SK-N-SH (cell line): ENCODE measurements around the gene TMEM169. TPM values are rescaled to one million over a fixed set of nuclear protein-coding genes. Genes with fewer than 3 reads are reported as not detected.

ENCODE experiments used
- CTCF ChIA-PET: fragments of 300-600, 350-600 bp; formaldehyde crosslinking; extraction: SDS; loops from one replicate; lab custom pipeline; 2021; lab: Yijun Ruan, JAX
- POLR2A ChIA-PET: fragments of 350-600 bp; sonication (Branson Sonifier 250); formaldehyde crosslinking; extraction: SDS; loops from one replicate; lab custom pipeline; 2020; ENCODE audit warnings: antibody characterized with exemption, inconsistent platforms; lab: Yijun Ruan, JAX
- DNase-seq: peaks from one replicate; pipeline ENCODE4 v3.0.0; 2012
- H2AFZ ChIP-seq: fragments of 200-600 bp; sonication (generic); 2 replicates; pipeline ENCODE4 v1.8.1; 2016; ENCODE audit warnings: antibody characterized with exemption, mild to moderate bottlenecking, low read depth
- H3F3A ChIP-seq: fragments of 200-600 bp; sonication (generic); replicated peaks from 2 replicates; pipeline ENCODE3; 2016; ENCODE audit warnings: antibody characterized with exemption, mild to moderate bottlenecking; ENCODE audit not compliant: insufficient read depth
- H3K27ac ChIP-seq, 2 experiments: fragments of 200-500 bp in 1 of 2; fragments of 200-600 bp in 1 of 2; sonication (Bioruptor generic) in 1 of 2; sonication (generic), shearing (Covaris generic) in 1 of 2; 2 replicates each; pipeline versions ENCODE4 v1.5.1 to v1.6.1; 2014 to 2016; ENCODE audit warnings: low read depth in 2 of 2, inconsistent platforms in 1 of 2, low read length in 1 of 2, mild to moderate bottlenecking in 1 of 2, mixed read lengths in 1 of 2
- H3K27me3 ChIP-seq: fragments of 200-600 bp; sonication (generic), shearing (Covaris generic); 2 replicates; pipeline ENCODE4 v1.6.1; 2016; ENCODE audit warnings: mixed run types; ENCODE audit not compliant: insufficient read depth
- H3K36me3 ChIP-seq, 2 experiments: fragments of 200-500 bp in 1 of 2; fragments of 200-600 bp in 1 of 2; sonication (Bioruptor generic) in 1 of 2; sonication (generic) in 1 of 2; replicated peaks in 1 of 2; 2 replicates each; pipeline versions ENCODE3 to v1.5.1; 2014 to 2016; ENCODE audit warnings: low read length in 1 of 2, mild to moderate bottlenecking in 1 of 2; ENCODE audit not compliant: insufficient read depth in 2 of 2, control insufficient read depth in 1 of 2
- H3K4me1 ChIP-seq, 2 experiments: fragments of 200-500 bp in 1 of 2; fragments of 200-600 bp in 1 of 2; sonication (Bioruptor generic) in 1 of 2; sonication (generic), shearing (Covaris generic) in 1 of 2; 2 replicates each; pipeline versions ENCODE4 v1.5.1 to v1.6.1; 2014 to 2016; ENCODE audit warnings: low read depth in 1 of 2, low read length in 1 of 2, mixed run types in 1 of 2; ENCODE audit not compliant: insufficient read depth in 2 of 2, control insufficient read depth in 1 of 2
- H3K4me2 ChIP-seq: fragments of 200-600 bp; sonication (generic), shearing (Covaris generic); 2 replicates; pipeline ENCODE4 v1.6.1; 2017; ENCODE audit warnings: mixed run types
- H3K4me3 ChIP-seq, 2 experiments: fragments of 200-500 bp in 1 of 2; fragments of 200-600 bp in 1 of 2; sonication (Bioruptor generic) in 1 of 2; sonication (generic), shearing (Covaris generic) in 1 of 2; 2 replicates each; pipeline versions ENCODE4 v1.5.1 to v1.8.1; 2014 to 2016; ENCODE audit warnings: low read depth in 2 of 2, inconsistent platforms in 1 of 2, low read length in 1 of 2, mild to moderate bottlenecking in 1 of 2, mixed read lengths in 1 of 2, moderate library complexity in 1 of 2
- H3K79me2 ChIP-seq: fragments of 200-600 bp; sonication (generic); 2 replicates; pipeline ENCODE4 v1.8.1; 2017; ENCODE audit warnings: mild to moderate bottlenecking; ENCODE audit not compliant: insufficient read depth
- H3K9ac ChIP-seq: fragments of 200-600 bp; sonication (generic); 2 replicates; pipeline ENCODE4 v1.6.1; 2017; ENCODE audit warnings: mixed run types
- H3K9me2 ChIP-seq: fragments of 200-600 bp; sonication (generic); 2 replicates; pipeline ENCODE4 v1.6.1; 2017; ENCODE audit warnings: mixed run types
- H3K9me3 ChIP-seq: fragments of 200-600 bp; sonication (generic); 2 replicates; pipeline ENCODE4 v1.6.1; 2017; ENCODE audit warnings: mixed run types, mild to moderate bottlenecking, moderate library complexity
- H4K20me1 ChIP-seq: fragments of 200-600 bp; sonication (generic); 2 replicates; pipeline ENCODE4 v1.6.1; 2017; ENCODE audit warnings: mild to moderate bottlenecking, mixed run types; ENCODE audit not compliant: insufficient read depth
- CHD2 ChIP-seq: fragments of 150-350 bp; IDR thresholded peaks from 2 replicates; pipeline ENCODE4 v1.6.1; 2018; ENCODE audit warnings: low read length; ENCODE audit not compliant: partially characterized antibody
- CTCF ChIP-seq: fragments of 200-600 bp; sonication (generic); IDR thresholded peaks from 2 replicates; pipeline ENCODE4 v1.6.1; 2017; ENCODE audit warnings: antibody characterized with exemption, mild to moderate bottlenecking, moderate library complexity
- FOXM1 ChIP-seq: IDR thresholded peaks from 2 replicates; pipeline ENCODE4 v1.4.0; 2012; ENCODE audit warnings: low read depth, mild to moderate bottlenecking
- GABPA ChIP-seq: IDR thresholded peaks from 2 replicates; pipeline ENCODE4 v1.4.0; 2012; ENCODE audit warnings: low read depth, mild to moderate bottlenecking
- IRF3 ChIP-seq: fragments of 150-350 bp; IDR thresholded peaks from 2 replicates; pipeline ENCODE4 v1.6.1; 2016; ENCODE audit warnings: mild to moderate bottlenecking, low read depth, low read length
- MAX ChIP-seq: IDR thresholded peaks from 2 replicates; pipeline ENCODE4 v1.4.0; 2012; ENCODE audit warnings: low read depth
- MEF2A ChIP-seq: IDR thresholded peaks from 2 replicates; pipeline ENCODE4 v1.4.0; 2012; ENCODE audit warnings: low read depth, borderline replicate concordance
- NRF1 ChIP-seq: IDR thresholded peaks from 2 replicates; pipeline ENCODE4 v1.6.1; 2012; ENCODE audit warnings: low read depth, mild to moderate bottlenecking, low read length
- POLR2AphosphoS5 ChIP-seq: IDR thresholded peaks from 2 replicates; pipeline ENCODE4 v1.6.1; 2012; ENCODE audit warnings: low read depth, low read length
- RAD21 ChIP-seq: IDR thresholded peaks from 2 replicates; pipeline ENCODE4 v1.6.1; 2012; ENCODE audit warnings: mild to moderate bottlenecking, low read length
- RXRA ChIP-seq: IDR thresholded peaks from 2 replicates; pipeline ENCODE4 v1.4.0; 2012; ENCODE audit warnings: low read depth, mild to moderate bottlenecking, borderline replicate concordance
- SMC3 ChIP-seq: IDR thresholded peaks from 2 replicates; pipeline ENCODE4 v1.6.1; 2012; ENCODE audit warnings: low read depth, low read length, improper control_type of control experiment
- TEAD4 ChIP-seq: IDR thresholded peaks from 2 replicates; pipeline ENCODE4 v1.4.0; 2012; ENCODE audit warnings: mild to moderate bottlenecking, borderline replicate concordance; ENCODE audit not compliant: insufficient read depth
- USF2 ChIP-seq: fragments of 150-350 bp; IDR thresholded peaks from 2 replicates; pipeline ENCODE4 v1.6.1; 2017; ENCODE audit warnings: antibody characterized with exemption, low read length, low read depth, borderline replicate concordance
- YY1 ChIP-seq: IDR thresholded peaks from 2 replicates; pipeline ENCODE4 v1.4.0; 2012; ENCODE audit warnings: low read depth, mild to moderate bottlenecking
- WGBS: methylation state at CpG from one replicate; pipeline ENCODE4 v1.1.6; 2017; ENCODE audit warnings: low lambda C conversion rate; 5-methylcytosine and 5-hydroxymethylcytosine counted together
- polyA plus RNA-seq, 3 experiments: library from polyadenylated mRNA; depleted of rRNA; stranded (reverse); fragments of >200 nt; gene quantifications; 2 replicates each; pipeline ENCODE4 v1.2.3, GENCODE V29; 2012

Gene TMEM169
- polyA plus RNA-seq, 1 of the 3 experiments (the other 2 are of a cell fraction), result 0.30 TPM

GRCh38 chr2:216034065-216034464 lies 47.7 kb upstream of the TMEM169 start:
- Histone ChIP-seq H3K4me3 (peak overlapping the region in 1 of 2 experiments; percentile 43; a peak in 1 of 4 replicates), H3K9me3 (no peaks in the 10 kb centered on the region), H3K79me2 (no peaks in the 10 kb centered on the region)
- CTCF ChIA-PET, result interaction anchor here (0.6 to 7.7 kb wide), 29 partner anchors 8 to 482 kb away, joined by 3 to 109 read pairs (median 4); partner anchors contain the start of genes MREG, PECR, TMEM169 and XRCC5
- TF ChIP-seq RAD21 (peak; percentile 67), RXRA (no peak), IRF3 (no peak), TEAD4 (no peak), FOXM1 (no peak), SMC3 (peak; percentile 58), NRF1 (no peak), YY1 (no peak), CTCF (peak; percentile 87)
- TF ChIP-seq, all 33 proteins: peak for 3
- Histone ChIP-seq H3K27me3 (no peaks in the 10 kb centered on the region), H3K27ac (no peak overlapping the region), H3K36me3 (peaks cover 6 to 12% of the 10 kb centered on the region in 2 experiments), H4K20me1 (no peaks in the 10 kb centered on the region), H3F3A (peaks cover 13% of the 10 kb centered on the region), H3K4me2 (no peak overlapping the region), H3K9me2 (no peaks in the 10 kb centered on the region), H3K9ac (no peak overlapping the region), H2AFZ (no peak overlapping the region), H3K4me1 (peaks cover 2 to 5% of the 10 kb centered on the region in 2 experiments; a peak in 1 of 4 replicates)
- 100% methylated on average over 1 of the region's 1 CpG for WGBS
- DNase-seq, result peak; percentile 68
- POLR2A ChIA-PET, result no interaction called here

GRCh38 chr2:216039918-216040317 lies 41.8 kb upstream of the TMEM169 start:
- H3K36me3 ChIP-seq, result peaks cover 14 to 19% of the 10 kb centered on the region in 2 experiments
- ChIA-PET CTCF (interaction anchor here (0.6 to 1.5 kb wide), 2 partner anchors 17 to 27 kb away, joined by 3 to 7 read pairs; no protein-coding TSS in a partner anchor), POLR2A (no interaction called here)
- H2AFZ ChIP-seq, result no peak overlapping the region
- H3K4me3 ChIP-seq, result no peak overlapping the region
- TF ChIP-seq GABPA, result no peak
- no peak for TF ChIP-seq CHD2
- TF ChIP-seq YY1, result no peak
- TF ChIP-seq MEF2A, result no peak
- no peak for TF ChIP-seq FOXM1
- TF ChIP-seq MAX, result no peak
- no peak for TF ChIP-seq USF2
- no peak for TF ChIP-seq POLR2AphosphoS5
- no peak overlapping the region for H3K27ac ChIP-seq
- WGBS, result 90% methylated on average over 3 of the region's 3 CpGs
- H3K9me2 ChIP-seq, result no peaks in the 10 kb centered on the region
- H4K20me1 ChIP-seq, result no peaks in the 10 kb centered on the region
- no peaks in the 10 kb centered on the region for H3K79me2 ChIP-seq
- peaks cover 0 to 5% of the 10 kb centered on the region in 2 experiments; a peak in 1 of 4 replicates for H3K4me1 ChIP-seq
- no peak for DNase-seq
- H3F3A ChIP-seq, result no peaks in the 10 kb centered on the region
- H3K27me3 ChIP-seq, result no peaks in the 10 kb centered on the region
- no peaks in the 10 kb centered on the region for H3K9me3 ChIP-seq
- no peak overlapping the region for H3K9ac ChIP-seq
- H3K4me2 ChIP-seq, result no peak overlapping the region
